ENCODE results near the gene GOLGB1. TPM values are rescaled to one million over a fixed set of nuclear protein-coding genes. Genes with fewer than 3 reads are reported as not detected.

GOLGB1 gene, protein sequence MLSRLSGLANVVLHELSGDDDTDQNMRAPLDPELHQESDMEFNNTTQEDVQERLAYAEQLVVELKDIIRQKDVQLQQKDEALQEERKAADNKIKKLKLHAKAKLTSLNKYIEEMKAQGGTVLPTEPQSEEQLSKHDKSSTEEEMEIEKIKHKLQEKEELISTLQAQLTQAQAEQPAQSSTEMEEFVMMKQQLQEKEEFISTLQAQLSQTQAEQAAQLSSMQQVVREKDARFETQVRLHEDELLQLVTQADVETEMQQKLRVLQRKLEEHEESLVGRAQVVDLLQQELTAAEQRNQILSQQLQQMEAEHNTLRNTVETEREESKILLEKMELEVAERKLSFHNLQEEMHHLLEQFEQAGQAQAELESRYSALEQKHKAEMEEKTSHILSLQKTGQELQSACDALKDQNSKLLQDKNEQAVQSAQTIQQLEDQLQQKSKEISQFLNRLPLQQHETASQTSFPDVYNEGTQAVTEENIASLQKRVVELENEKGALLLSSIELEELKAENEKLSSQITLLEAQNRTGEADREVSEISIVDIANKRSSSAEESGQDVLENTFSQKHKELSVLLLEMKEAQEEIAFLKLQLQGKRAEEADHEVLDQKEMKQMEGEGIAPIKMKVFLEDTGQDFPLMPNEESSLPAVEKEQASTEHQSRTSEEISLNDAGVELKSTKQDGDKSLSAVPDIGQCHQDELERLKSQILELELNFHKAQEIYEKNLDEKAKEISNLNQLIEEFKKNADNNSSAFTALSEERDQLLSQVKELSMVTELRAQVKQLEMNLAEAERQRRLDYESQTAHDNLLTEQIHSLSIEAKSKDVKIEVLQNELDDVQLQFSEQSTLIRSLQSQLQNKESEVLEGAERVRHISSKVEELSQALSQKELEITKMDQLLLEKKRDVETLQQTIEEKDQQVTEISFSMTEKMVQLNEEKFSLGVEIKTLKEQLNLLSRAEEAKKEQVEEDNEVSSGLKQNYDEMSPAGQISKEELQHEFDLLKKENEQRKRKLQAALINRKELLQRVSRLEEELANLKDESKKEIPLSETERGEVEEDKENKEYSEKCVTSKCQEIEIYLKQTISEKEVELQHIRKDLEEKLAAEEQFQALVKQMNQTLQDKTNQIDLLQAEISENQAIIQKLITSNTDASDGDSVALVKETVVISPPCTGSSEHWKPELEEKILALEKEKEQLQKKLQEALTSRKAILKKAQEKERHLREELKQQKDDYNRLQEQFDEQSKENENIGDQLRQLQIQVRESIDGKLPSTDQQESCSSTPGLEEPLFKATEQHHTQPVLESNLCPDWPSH (N-terminal part only)
- polyA plus RNA-seq (2011; rRNA removed) = 27.0 and 29.4 TPM in 2 replicates
- polyA plus RNA-seq (2012; cell fraction: cytosol; rRNA removed) = 3.1 and 3.5 TPM in 2 replicates
- polyA plus RNA-seq (2012; cell fraction: nucleus; rRNA removed) = 8.0 and 12.7 TPM in 2 replicates
- polyA plus RNA-seq (2017; fragmentation: RNase III; extraction: RNeasy Plus Mini Kit Qiagen cat#74134 plus additional on column Dnase treatment) = 11.9 to 13.0 TPM (median 12.3 TPM) in 3 replicates
- polyA minus RNA-seq (2011; rRNA and poly(A)+ RNA removed) = 20.6 and 24.5 TPM in 2 replicates

DNA sequence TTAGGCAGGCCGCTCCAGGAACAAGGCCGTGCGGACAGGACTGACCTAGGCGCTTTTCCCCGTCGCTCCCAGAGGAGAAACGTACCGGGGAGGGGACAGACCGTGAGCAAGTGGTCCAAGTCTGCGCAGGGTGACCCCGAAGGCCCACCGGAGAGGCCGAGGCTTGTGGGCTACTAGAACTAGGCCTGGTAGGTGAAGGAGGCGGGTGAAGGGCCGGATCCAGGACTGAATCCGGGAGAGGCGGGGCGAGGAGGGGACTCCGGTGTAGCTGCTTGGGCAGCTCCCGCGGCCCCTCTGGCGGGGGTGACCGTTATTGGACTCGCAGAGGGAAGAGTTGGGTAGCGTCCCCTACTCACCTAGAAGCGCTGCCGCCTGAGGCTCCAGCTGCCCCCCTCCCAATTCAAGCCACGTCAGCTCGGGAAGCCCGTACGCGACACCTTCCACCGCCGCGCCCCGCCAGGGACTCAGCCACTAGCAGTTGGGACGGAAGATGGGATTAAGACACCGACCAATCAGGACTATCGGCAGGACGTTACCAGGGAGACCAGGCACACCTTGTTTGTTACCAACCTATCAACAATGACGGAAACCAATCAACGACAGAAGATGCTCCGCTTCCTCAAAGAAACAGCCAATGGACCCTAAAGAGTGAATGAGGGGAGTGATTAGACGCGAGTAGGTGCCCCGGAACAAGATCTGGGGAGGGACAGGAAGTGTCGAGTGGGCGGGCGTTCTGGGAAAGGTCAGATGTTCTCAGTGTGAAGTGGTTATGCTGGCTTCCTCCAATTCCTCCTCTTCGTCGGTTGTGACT, at the start of gene GOLGB1:
Gene GOLGB1, minus strand, starts transcription at position 466 of the 811 bp plus-strand sequence. CDS start 18,770 bp downstream, outside the sequence.
- POLR2A ChIA-PET = interaction anchor here (0.7 kb wide), 2 partner anchors 16 to 204 kb away, joined by 3 to 7 read pairs; partner anchors contain the start of gene POLQ
- WGBS (ENCODE audit: missing lambda C conversion rate) = 2% methylated on average over 26 of the region's 51 CpGs
- H3K4me2 ChIP-seq = peak within 1 kb of the TSS; percentile 96
- CTCF ChIA-PET = no interaction called here
- peak; percentile 99 for DNase-seq (ENCODE audit: low read depth in 1 of 2, low spot score in 1 of 2)
- H3K9me3 ChIP-seq = no peaks in the 10 kb centered on the region
- peak within 1 kb of the TSS; percentile 76 to 90 for H3K27ac ChIP-seq
- peak; percentile 100 for FAIRE-seq
- peak within 1 kb of the TSS; percentile 62 for H3K4me3 ChIP-seq
- ATAC-seq = peak; percentile 98 to 99
- peaks cover 13% of the 10 kb centered on the region; the same call in 2 of the 3 replicates for H3K4me1 ChIP-seq
- TF ChIP-seq, protein P1, sequence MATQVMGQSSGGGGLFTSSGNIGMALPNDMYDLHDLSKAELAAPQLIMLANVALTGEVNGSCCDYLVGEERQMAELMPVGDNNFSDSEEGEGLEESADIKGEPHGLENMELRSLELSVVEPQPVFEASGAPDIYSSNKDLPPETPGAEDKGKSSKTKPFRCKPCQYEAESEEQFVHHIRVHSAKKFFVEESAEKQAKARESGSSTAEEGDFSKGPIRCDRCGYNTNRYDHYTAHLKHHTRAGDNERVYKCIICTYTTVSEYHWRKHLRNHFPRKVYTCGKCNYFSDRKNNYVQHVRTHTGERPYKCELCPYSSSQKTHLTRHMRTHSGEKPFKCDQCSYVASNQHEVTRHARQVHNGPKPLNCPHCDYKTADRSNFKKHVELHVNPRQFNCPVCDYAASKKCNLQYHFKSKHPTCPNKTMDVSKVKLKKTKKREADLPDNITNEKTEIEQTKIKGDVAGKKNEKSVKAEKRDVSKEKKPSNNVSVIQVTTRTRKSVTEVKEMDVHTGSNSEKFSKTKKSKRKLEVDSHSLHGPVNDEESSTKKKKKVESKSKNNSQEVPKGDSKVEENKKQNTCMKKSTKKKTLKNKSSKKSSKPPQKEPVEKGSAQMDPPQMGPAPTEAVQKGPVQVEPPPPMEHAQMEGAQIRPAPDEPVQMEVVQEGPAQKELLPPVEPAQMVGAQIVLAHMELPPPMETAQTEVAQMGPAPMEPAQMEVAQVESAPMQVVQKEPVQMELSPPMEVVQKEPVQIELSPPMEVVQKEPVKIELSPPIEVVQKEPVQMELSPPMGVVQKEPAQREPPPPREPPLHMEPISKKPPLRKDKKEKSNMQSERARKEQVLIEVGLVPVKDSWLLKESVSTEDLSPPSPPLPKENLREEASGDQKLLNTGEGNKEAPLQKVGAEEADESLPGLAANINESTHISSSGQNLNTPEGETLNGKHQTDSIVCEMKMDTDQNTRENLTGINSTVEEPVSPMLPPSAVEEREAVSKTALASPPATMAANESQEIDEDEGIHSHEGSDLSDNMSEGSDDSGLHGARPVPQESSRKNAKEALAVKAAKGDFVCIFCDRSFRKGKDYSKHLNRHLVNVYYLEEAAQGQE (IDR thresholded peaks at IDR 0.05) = no peak
- TF ChIP-seq EHMT2 (IDR thresholded peaks at IDR 0.05; ENCODE audit: low read depth) = no peak
- no peak for TF ChIP-seq RARB (CRISPR knock-in tag; IDR thresholded peaks at IDR 0.05)
- no peak for TF ChIP-seq HEYL (CRISPR knock-in tag; IDR thresholded peaks at IDR 0.05)
- 0 out of 2 replicates have a peak, but pooled peaks have one; percentile 14 for TF ChIP-seq KDM5A (IDR thresholded peaks at IDR 0.05)
- no peak for TF ChIP-seq NR3C1 (IDR thresholded peaks at IDR 0.05)
- TF ChIP-seq, protein P2, sequence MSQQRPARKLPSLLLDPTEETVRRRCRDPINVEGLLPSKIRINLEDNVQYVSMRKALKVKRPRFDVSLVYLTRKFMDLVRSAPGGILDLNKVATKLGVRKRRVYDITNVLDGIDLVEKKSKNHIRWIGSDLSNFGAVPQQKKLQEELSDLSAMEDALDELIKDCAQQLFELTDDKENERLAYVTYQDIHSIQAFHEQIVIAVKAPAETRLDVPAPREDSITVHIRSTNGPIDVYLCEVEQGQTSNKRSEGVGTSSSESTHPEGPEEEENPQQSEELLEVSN (IDR thresholded peaks at IDR 0.05; ENCODE audit: borderline replicate concordance, low read depth) = no peak
- peak; percentile 62 for TF ChIP-seq MAFK (IDR thresholded peaks at IDR 0.05; ENCODE audit: partially characterized antibody)
- TF ChIP-seq, protein P3, sequence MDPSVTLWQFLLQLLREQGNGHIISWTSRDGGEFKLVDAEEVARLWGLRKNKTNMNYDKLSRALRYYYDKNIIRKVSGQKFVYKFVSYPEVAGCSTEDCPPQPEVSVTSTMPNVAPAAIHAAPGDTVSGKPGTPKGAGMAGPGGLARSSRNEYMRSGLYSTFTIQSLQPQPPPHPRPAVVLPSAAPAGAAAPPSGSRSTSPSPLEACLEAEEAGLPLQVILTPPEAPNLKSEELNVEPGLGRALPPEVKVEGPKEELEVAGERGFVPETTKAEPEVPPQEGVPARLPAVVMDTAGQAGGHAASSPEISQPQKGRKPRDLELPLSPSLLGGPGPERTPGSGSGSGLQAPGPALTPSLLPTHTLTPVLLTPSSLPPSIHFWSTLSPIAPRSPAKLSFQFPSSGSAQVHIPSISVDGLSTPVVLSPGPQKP (IDR thresholded peaks at IDR 0.05; ENCODE audit: low read depth, low read length) = no peak
- peak; percentile 98 for TF ChIP-seq PHF8 (IDR thresholded peaks at IDR 0.05; ENCODE audit: borderline replicate concordance, low read depth)
- TF ChIP-seq FOSB (CRISPR knock-in tag; IDR thresholded peaks at IDR 0.05) = no peak
- peak; percentile 96 for TF ChIP-seq POLR2A (IDR thresholded peaks at IDR 0.05; ENCODE audit: low read length)
- no peak for TF ChIP-seq BHLHE40 (IDR thresholded peaks at IDR 0.05; ENCODE audit: low read depth, low read length)
- TF ChIP-seq JUN (IDR thresholded peaks at IDR 0.05) = peak; percentile 47 to 49; a peak in 4 of 5 replicates
- peak; percentile 93 for TF ChIP-seq RFX5 (IDR thresholded peaks at IDR 0.05)
- TF ChIP-seq, protein P4, sequence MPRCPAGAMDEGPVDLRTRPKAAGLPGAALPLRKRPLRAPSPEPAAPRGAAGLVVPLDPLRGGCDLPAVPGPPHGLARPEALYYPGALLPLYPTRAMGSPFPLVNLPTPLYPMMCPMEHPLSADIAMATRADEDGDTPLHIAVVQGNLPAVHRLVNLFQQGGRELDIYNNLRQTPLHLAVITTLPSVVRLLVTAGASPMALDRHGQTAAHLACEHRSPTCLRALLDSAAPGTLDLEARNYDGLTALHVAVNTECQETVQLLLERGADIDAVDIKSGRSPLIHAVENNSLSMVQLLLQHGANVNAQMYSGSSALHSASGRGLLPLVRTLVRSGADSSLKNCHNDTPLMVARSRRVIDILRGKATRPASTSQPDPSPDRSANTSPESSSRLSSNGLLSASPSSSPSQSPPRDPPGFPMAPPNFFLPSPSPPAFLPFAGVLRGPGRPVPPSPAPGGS (IDR thresholded peaks at IDR 0.05) = peak; percentile 75
- no peak for TF ChIP-seq ESRRA (IDR thresholded peaks at IDR 0.05; ENCODE audit: borderline replicate concordance, low read length)
- TF ChIP-seq, protein P5, sequence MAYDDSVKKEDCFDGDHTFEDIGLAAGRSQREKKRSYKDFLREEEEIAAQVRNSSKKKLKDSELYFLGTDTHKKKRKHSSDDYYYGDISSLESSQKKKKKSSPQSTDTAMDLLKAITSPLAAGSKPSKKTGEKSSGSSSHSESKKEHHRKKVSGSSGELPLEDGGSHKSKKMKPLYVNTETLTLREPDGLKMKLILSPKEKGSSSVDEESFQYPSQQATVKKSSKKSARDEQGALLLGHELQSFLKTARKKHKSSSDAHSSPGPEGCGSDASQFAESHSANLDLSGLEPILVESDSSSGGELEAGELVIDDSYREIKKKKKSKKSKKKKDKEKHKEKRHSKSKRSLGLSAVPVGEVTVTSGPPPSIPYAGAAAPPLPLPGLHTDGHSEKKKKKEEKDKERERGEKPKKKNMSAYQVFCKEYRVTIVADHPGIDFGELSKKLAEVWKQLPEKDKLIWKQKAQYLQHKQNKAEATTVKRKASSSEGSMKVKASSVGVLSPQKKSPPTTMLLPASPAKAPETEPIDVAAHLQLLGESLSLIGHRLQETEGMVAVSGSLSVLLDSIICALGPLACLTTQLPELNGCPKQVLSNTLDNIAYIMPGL (CRISPR knock-in tag; IDR thresholded peaks at IDR 0.05; ENCODE audit: borderline replicate concordance) = 0 out of 2 replicates have a peak, but pooled peaks have one; percentile 55
- no peak for TF ChIP-seq NFE2L2 (conservative IDR thresholded peaks at IDR 0.05; ENCODE audit: low read length)
- TF ChIP-seq SREBF2 (IDR thresholded peaks at IDR 0.05) = no peak
- no peak for TF ChIP-seq EHF (CRISPR knock-in tag; IDR thresholded peaks at IDR 0.05)
- TF ChIP-seq TFCP2L1 (CRISPR knock-in tag; IDR thresholded peaks at IDR 0.05) = peak; percentile 79; the same call in 1 of the 2 replicates
- TF ChIP-seq, protein P6, sequence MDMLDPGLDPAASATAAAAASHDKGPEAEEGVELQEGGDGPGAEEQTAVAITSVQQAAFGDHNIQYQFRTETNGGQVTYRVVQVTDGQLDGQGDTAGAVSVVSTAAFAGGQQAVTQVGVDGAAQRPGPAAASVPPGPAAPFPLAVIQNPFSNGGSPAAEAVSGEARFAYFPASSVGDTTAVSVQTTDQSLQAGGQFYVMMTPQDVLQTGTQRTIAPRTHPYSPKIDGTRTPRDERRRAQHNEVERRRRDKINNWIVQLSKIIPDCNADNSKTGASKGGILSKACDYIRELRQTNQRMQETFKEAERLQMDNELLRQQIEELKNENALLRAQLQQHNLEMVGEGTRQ (IDR thresholded peaks at IDR 0.05) = no peak
